Stimulated activated CD4-positive, alpha-beta T cell treated with anti-CD3 and anti-CD28 coated beads, Interleukin-15, amount 100 ng/mL, for 1 hour (primary cell): ENCODE data around the gene MIA2.

Source experiments
- DNase-seq, 2 donors: peaks; one replicate each; pipeline ENCODE4 v3.0.0-alpha.2; 2020; ENCODE audit warnings: low read depth in 1 of 2, low spot score in 1 of 2

Gene MIA2

GRCh38 chr14:39383026-39383660 is 149.4 kb downstream of the MIA2 start:
- DNase-seq = no peak

GRCh38 chr14:39383741-39384140 is 150.0 kb downstream of the MIA2 start:
- no peak for DNase-seq

- DNase-seq = no peak
These were observed 150.5 kb downstream of the MIA2 start for GRCh38 chr14:39384177-39384576.

- no peak for DNase-seq
These were observed 159.6 kb downstream of the MIA2 start for GRCh38 chr14:39393289-39393688.

- DNase-seq = no peak
These were observed 162.0 kb downstream of the MIA2 start for GRCh38 chr14:39395555-39396254.

- DNase-seq = no peak
These were observed 162.7 kb downstream of the MIA2 start for GRCh38 chr14:39396448-39396847.

- no peak for DNase-seq
These were observed 164.7 kb downstream of the MIA2 start for GRCh38 chr14:39398382-39398781.

- DNase-seq = no peak
These were observed 172.8 kb downstream of the MIA2 start for GRCh38 chr14:39406560-39406959.

GRCh38 chr14:39416072-39416471 is 182.4 kb downstream of the MIA2 start:
- DNase-seq = no peak

- no peak for DNase-seq
These were observed 183.3 kb downstream of the MIA2 start for GRCh38 chr14:39417014-39417413.

GRCh38 chr14:39419272-39419671 is 185.6 kb downstream of the MIA2 start:
- DNase-seq = no peak

GRCh38 chr14:39422243-39422642 is 188.5 kb downstream of the MIA2 start:
- DNase-seq = no peak

GRCh38 chr14:39423793-39424192 is 190.1 kb downstream of the MIA2 start:
- no peak for DNase-seq

GRCh38 chr14:39425947-39426346 is 192.2 kb downstream of the MIA2 start:
- DNase-seq = no peak

- no peak for DNase-seq
These were observed 192.9 kb downstream of the MIA2 start for GRCh38 chr14:39426605-39427004.

- DNase-seq = no peak
These were observed 194.4 kb downstream of the MIA2 start for GRCh38 chr14:39428118-39428517.

GRCh38 chr14:39430762-39431415 is 197.2 kb downstream of the MIA2 start:
- no peak for DNase-seq

GRCh38 chr14:39431416-39432178 is 197.9 kb downstream of the MIA2 start:
- DNase-seq = peak; percentile 6 to 20

GRCh38 chr14:39432179-39432618 is 198.5 kb downstream of the MIA2 start, which contains the start of gene FBXO33:
Gene FBXO33 (minus strand): TSS chr14:39432433. CDS start chr14:39432162, 271 bp downstream.
- DNase-seq = peak; percentile 92 to 94

- DNase-seq = peak in 1 of 2 donors; percentile 51
These were observed 199.1 kb downstream of the MIA2 start for GRCh38 chr14:39432619-39433451.

- DNase-seq = no peak
These were observed 199.7 kb downstream of the MIA2 start for GRCh38 chr14:39433452-39433813.
